SK-N-SH (cell line): ENCODE measurements around the gene PAN3. TPM values are rescaled to one million over a fixed set of nuclear protein-coding genes. Genes with fewer than 3 reads are reported as not detected.
A peak's percentile ranks its signal among the peaks of the same experiment; 100 is the strongest.

Experiments used
- CTCF ChIA-PET: fragments of 300-600, 350-600 bp; formaldehyde crosslinking; extraction: SDS; loops from one replicate; lab custom pipeline; 2021; lab: Yijun Ruan, JAX
- POLR2A ChIA-PET: fragments of 350-600 bp; sonication (Branson Sonifier 250); formaldehyde crosslinking; extraction: SDS; loops from one replicate; lab custom pipeline; 2020; ENCODE audit warnings: antibody characterized with exemption, inconsistent platforms; lab: Yijun Ruan, JAX
- DNase-seq: peaks from one replicate; pipeline ENCODE4 v3.0.0; 2012
- H2AFZ ChIP-seq: fragments of 200-600 bp; sonication (generic); 2 replicates; pipeline ENCODE4 v1.8.1; 2016; ENCODE audit warnings: antibody characterized with exemption, mild to moderate bottlenecking, low read depth
- H3F3A ChIP-seq: fragments of 200-600 bp; sonication (generic); replicated peaks from 2 replicates; pipeline ENCODE3; 2016; ENCODE audit warnings: antibody characterized with exemption, mild to moderate bottlenecking; ENCODE audit not compliant: insufficient read depth
- H3K27ac ChIP-seq, 2 experiments: fragments of 200-500 bp in 1 of 2; fragments of 200-600 bp in 1 of 2; sonication (Bioruptor generic) in 1 of 2; sonication (generic), shearing (Covaris generic) in 1 of 2; 2 replicates each; pipeline versions ENCODE4 v1.5.1 to v1.6.1; 2014 to 2016; ENCODE audit warnings: low read depth in 2 of 2, inconsistent platforms in 1 of 2, low read length in 1 of 2, mild to moderate bottlenecking in 1 of 2, mixed read lengths in 1 of 2
- H3K27me3 ChIP-seq: fragments of 200-600 bp; sonication (generic), shearing (Covaris generic); 2 replicates; pipeline ENCODE4 v1.6.1; 2016; ENCODE audit warnings: mixed run types; ENCODE audit not compliant: insufficient read depth
- H3K36me3 ChIP-seq, 2 experiments: fragments of 200-500 bp in 1 of 2; fragments of 200-600 bp in 1 of 2; sonication (Bioruptor generic) in 1 of 2; sonication (generic) in 1 of 2; replicated peaks in 1 of 2; 2 replicates each; pipeline versions ENCODE3 to v1.5.1; 2014 to 2016; ENCODE audit warnings: low read length in 1 of 2, mild to moderate bottlenecking in 1 of 2; ENCODE audit not compliant: insufficient read depth in 2 of 2, control insufficient read depth in 1 of 2
- H3K4me1 ChIP-seq, 2 experiments: fragments of 200-500 bp in 1 of 2; fragments of 200-600 bp in 1 of 2; sonication (Bioruptor generic) in 1 of 2; sonication (generic), shearing (Covaris generic) in 1 of 2; 2 replicates each; pipeline versions ENCODE4 v1.5.1 to v1.6.1; 2014 to 2016; ENCODE audit warnings: low read depth in 1 of 2, low read length in 1 of 2, mixed run types in 1 of 2; ENCODE audit not compliant: insufficient read depth in 2 of 2, control insufficient read depth in 1 of 2
- H3K4me2 ChIP-seq: fragments of 200-600 bp; sonication (generic), shearing (Covaris generic); 2 replicates; pipeline ENCODE4 v1.6.1; 2017; ENCODE audit warnings: mixed run types
- H3K4me3 ChIP-seq, 2 experiments: fragments of 200-500 bp in 1 of 2; fragments of 200-600 bp in 1 of 2; sonication (Bioruptor generic) in 1 of 2; sonication (generic), shearing (Covaris generic) in 1 of 2; 2 replicates each; pipeline versions ENCODE4 v1.5.1 to v1.8.1; 2014 to 2016; ENCODE audit warnings: low read depth in 2 of 2, inconsistent platforms in 1 of 2, low read length in 1 of 2, mild to moderate bottlenecking in 1 of 2, mixed read lengths in 1 of 2, moderate library complexity in 1 of 2
- H3K79me2 ChIP-seq: fragments of 200-600 bp; sonication (generic); 2 replicates; pipeline ENCODE4 v1.8.1; 2017; ENCODE audit warnings: mild to moderate bottlenecking; ENCODE audit not compliant: insufficient read depth
- H3K9ac ChIP-seq: fragments of 200-600 bp; sonication (generic); 2 replicates; pipeline ENCODE4 v1.6.1; 2017; ENCODE audit warnings: mixed run types
- H3K9me2 ChIP-seq: fragments of 200-600 bp; sonication (generic); 2 replicates; pipeline ENCODE4 v1.6.1; 2017; ENCODE audit warnings: mixed run types
- H3K9me3 ChIP-seq: fragments of 200-600 bp; sonication (generic); 2 replicates; pipeline ENCODE4 v1.6.1; 2017; ENCODE audit warnings: mixed run types, mild to moderate bottlenecking, moderate library complexity
- H4K20me1 ChIP-seq: fragments of 200-600 bp; sonication (generic); 2 replicates; pipeline ENCODE4 v1.6.1; 2017; ENCODE audit warnings: mild to moderate bottlenecking, mixed run types; ENCODE audit not compliant: insufficient read depth
- EZH2phosphoT487 ChIP-seq: fragments of 200-600 bp; sonication (generic); IDR thresholded peaks from 2 replicates; pipeline ENCODE4 v1.6.1; 2017; ENCODE audit warnings: low read depth, mixed run types, mild to moderate bottlenecking, antibody characterized with exemption, moderate library complexity, borderline replicate concordance
- FOSL2 ChIP-seq: IDR thresholded peaks from 2 replicates; pipeline ENCODE4 v1.4.0; 2012; ENCODE audit warnings: low read depth, mild to moderate bottlenecking, moderate library complexity, borderline replicate concordance
- FOXM1 ChIP-seq: IDR thresholded peaks from 2 replicates; pipeline ENCODE4 v1.4.0; 2012; ENCODE audit warnings: low read depth, mild to moderate bottlenecking
- GABPA ChIP-seq: IDR thresholded peaks from 2 replicates; pipeline ENCODE4 v1.4.0; 2012; ENCODE audit warnings: low read depth, mild to moderate bottlenecking
- MEF2A ChIP-seq: IDR thresholded peaks from 2 replicates; pipeline ENCODE4 v1.4.0; 2012; ENCODE audit warnings: low read depth, borderline replicate concordance
- MXI1 ChIP-seq: IDR thresholded peaks from 2 replicates; pipeline ENCODE4 v1.6.1; 2012; ENCODE audit warnings: mild to moderate bottlenecking, low read depth, low read length, improper control_type of control experiment
- NRF1 ChIP-seq: IDR thresholded peaks from 2 replicates; pipeline ENCODE4 v1.6.1; 2012; ENCODE audit warnings: low read depth, mild to moderate bottlenecking, low read length
- RAD21 ChIP-seq: IDR thresholded peaks from 2 replicates; pipeline ENCODE4 v1.6.1; 2012; ENCODE audit warnings: mild to moderate bottlenecking, low read length
- RCOR1 ChIP-seq: fragments of 150-350 bp; IDR thresholded peaks from 2 replicates; pipeline ENCODE4 v1.6.1; 2017; ENCODE audit warnings: antibody characterized with exemption, low read length
- RFX5 ChIP-seq: IDR thresholded peaks from 2 replicates; pipeline ENCODE4 v1.6.1; 2012; ENCODE audit warnings: mild to moderate bottlenecking, improper control_type of control experiment, low read length
- RXRA ChIP-seq: IDR thresholded peaks from 2 replicates; pipeline ENCODE4 v1.4.0; 2012; ENCODE audit warnings: low read depth, mild to moderate bottlenecking, borderline replicate concordance
- SIN3A ChIP-seq: IDR thresholded peaks from 2 replicates; pipeline ENCODE4 v1.6.1; 2012; ENCODE audit warnings: low read depth, mild to moderate bottlenecking, low read length, moderate library complexity, borderline replicate concordance
- TAF1 ChIP-seq: IDR thresholded peaks from 2 replicates; pipeline ENCODE4 v1.6.1; 2012; ENCODE audit warnings: low read depth, mild to moderate bottlenecking, low read length, moderate library complexity, borderline replicate concordance
- TEAD4 ChIP-seq: IDR thresholded peaks from 2 replicates; pipeline ENCODE4 v1.4.0; 2012; ENCODE audit warnings: mild to moderate bottlenecking, borderline replicate concordance; ENCODE audit not compliant: insufficient read depth
- USF1 ChIP-seq: IDR thresholded peaks from 2 replicates; pipeline ENCODE4 v1.4.0; 2012; ENCODE audit warnings: low read depth, borderline replicate concordance
- USF2 ChIP-seq: fragments of 150-350 bp; IDR thresholded peaks from 2 replicates; pipeline ENCODE4 v1.6.1; 2017; ENCODE audit warnings: antibody characterized with exemption, low read length, low read depth, borderline replicate concordance
- YY1 ChIP-seq: IDR thresholded peaks from 2 replicates; pipeline ENCODE4 v1.4.0; 2012; ENCODE audit warnings: low read depth, mild to moderate bottlenecking
- WGBS: methylation state at CpG from one replicate; pipeline ENCODE4 v1.1.6; 2017; ENCODE audit warnings: low lambda C conversion rate; 5-methylcytosine and 5-hydroxymethylcytosine counted together
- polyA plus RNA-seq, 3 experiments: library from polyadenylated mRNA; depleted of rRNA; stranded (reverse); fragments of >200 nt; gene quantifications; 2 replicates each; pipeline ENCODE4 v1.2.3, GENCODE V29; 2012

Gene PAN3
- polyA plus RNA-seq, 1 of the 3 experiments (the other 2 are of a cell fraction): 6.4 TPM

DNA sequence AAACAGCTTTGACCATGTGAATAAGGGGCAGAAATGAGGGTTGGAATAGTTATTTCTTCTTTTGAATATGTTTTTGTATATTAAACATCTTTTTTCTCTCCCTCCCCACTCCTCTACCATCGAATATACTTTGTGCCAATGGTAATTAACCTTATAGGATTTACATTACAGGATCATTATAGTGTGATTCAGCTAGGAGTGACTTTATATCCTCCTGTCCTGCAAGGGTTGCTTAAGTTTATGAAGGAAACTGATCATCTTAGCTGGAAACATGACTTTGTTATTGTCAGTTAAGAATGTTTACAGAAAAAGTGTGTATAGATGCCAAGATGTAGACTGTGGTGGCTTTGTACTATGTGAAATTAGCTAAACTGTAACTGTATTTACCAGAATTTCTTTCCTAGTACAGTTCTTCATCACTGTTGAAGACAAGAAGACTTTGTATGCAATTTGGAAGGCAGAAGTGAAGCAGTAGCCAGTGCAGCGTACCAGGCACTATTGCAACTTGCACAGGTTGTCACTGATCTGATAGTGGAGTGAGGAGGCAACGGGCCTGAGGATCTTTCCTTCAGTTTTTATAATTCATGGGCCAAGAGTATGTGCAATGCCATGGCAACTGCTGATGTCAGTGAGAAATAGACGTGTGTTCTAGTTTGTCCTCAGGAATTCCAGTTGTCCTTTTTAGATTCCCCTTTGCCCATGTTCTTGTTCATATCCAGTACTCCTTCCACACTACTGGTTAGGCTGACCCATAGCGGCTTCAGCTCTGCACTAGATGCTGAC is 8.2 kb upstream of the PAN3 start:
- WGBS: 27% methylated on average over 5 of the region's 5 CpGs
- TF ChIP-seq RXRA (no peak), RFX5 (peak; percentile 71; the same call in 1 of the 2 replicates)
- TF ChIP-seq, all 33 proteins: peak for 1
- Histone ChIP-seq H3K4me1 (no peaks in the 10 kb centered on the region), H3K4me2 (no peak overlapping the region), H3K27ac (no peak overlapping the region), H2AFZ (no peak overlapping the region), H3K4me3 (no peak overlapping the region), H3K27me3 (no peaks in the 10 kb centered on the region), H3F3A (peaks cover 4% of the 10 kb centered on the region), H3K36me3 (no peaks in the 10 kb centered on the region), H4K20me1 (no peaks in the 10 kb centered on the region), H3K9ac (no peak overlapping the region), H3K9me2 (no peaks in the 10 kb centered on the region), H3K9me3 (no peaks in the 10 kb centered on the region), H3K79me2 (no peaks in the 10 kb centered on the region)
- ChIA-PET POLR2A (no interaction called here), CTCF (no interaction called here)
- no peak for DNase-seq

GRCh38 chr13:28131646-28132045 is 6.7 kb upstream of the PAN3 start:
- Histone ChIP-seq H3K4me3 (no peak overlapping the region), H3K9me3 (no peaks in the 10 kb centered on the region), H3K9me2 (no peaks in the 10 kb centered on the region), H2AFZ (no peak overlapping the region), H3K27ac (no peak overlapping the region), H3K79me2 (no peaks in the 10 kb centered on the region), H3K4me2 (no peak overlapping the region), H4K20me1 (no peaks in the 10 kb centered on the region), H3K36me3 (no peaks in the 10 kb centered on the region), H3K27me3 (no peaks in the 10 kb centered on the region), H3K4me1 (no peaks in the 10 kb centered on the region), H3F3A (peaks cover 4% of the 10 kb centered on the region), H3K9ac (no peak overlapping the region)
- no peak for DNase-seq
- TF ChIP-seq USF1: no peak
- TF ChIP-seq YY1: no peak
- no peak for TF ChIP-seq RXRA
- no peak for TF ChIP-seq NRF1
- TF ChIP-seq TAF1: no peak
- TF ChIP-seq FOXM1: no peak
- no peak for TF ChIP-seq MEF2A
- no peak for TF ChIP-seq GABPA
- no peak for TF ChIP-seq FOSL2
- no peak for TF ChIP-seq SIN3A
- no peak for TF ChIP-seq RAD21
- no peak for TF ChIP-seq MXI1
- TF ChIP-seq TEAD4: no peak
- no peak for TF ChIP-seq EZH2phosphoT487
- no peak for TF ChIP-seq RCOR1
- no peak for TF ChIP-seq USF2
- ChIA-PET CTCF (no interaction called here), POLR2A (no interaction called here)
- 74% methylated on average over 11 of the region's 11 CpGs for WGBS
